ENCODE data around the gene HIF1AN. TPM values are rescaled to one million over a fixed set of nuclear protein-coding genes. Genes with fewer than 3 reads are reported as not detected.

The HIF1AN gene
- total RNA-seq, 4 donors from 2014 or later, result 12.8 to 47.2 (median 21.7) TPM

DNA sequence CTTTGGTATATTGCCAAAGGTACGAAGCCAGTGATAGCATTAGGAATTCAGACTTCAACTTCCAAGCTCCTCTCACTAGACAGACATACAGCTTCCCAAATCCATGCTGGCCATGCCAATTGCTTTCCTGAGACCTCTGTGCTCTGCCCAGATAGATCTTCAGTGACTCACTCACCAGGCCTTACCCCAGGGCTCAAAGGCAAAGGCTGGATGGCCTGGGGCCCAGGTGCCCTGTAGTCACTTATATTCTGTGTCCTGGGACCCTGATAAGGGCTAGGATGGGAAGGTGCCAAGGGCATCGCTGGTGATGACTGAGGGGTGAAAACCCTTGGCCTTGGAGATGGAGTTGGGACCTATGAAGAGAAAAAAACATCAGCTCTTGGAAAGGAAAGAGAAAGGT lies 45.2 kb upstream of the HIF1AN start:
- no peaks in the 10 kb centered on the region for H3K4me1 ChIP-seq
- intact Hi-C loops (cut with DNase I; ENCODE audit: low total_unique reads) (no loop called here), in situ Hi-C loops (cut with MboI; ENCODE audit: low pct_ligation_motif_present in 1 of 4, low pct_unique_long_range_greater_than_20kb in 1 of 4, low sequenced_read_pairs in 3 of 4) (no loop called here)
- DNase-seq, result no peak
- peaks cover 0 to 24% (median 5%) of the 10 kb centered on the region in 4 donors for H3K36me3 ChIP-seq
- H3K4me3 ChIP-seq, result no peak overlapping the region
- H3K27me3 ChIP-seq, result no peaks in the 10 kb centered on the region
- H3K27ac ChIP-seq, result no peak overlapping the region
- no peaks in the 10 kb centered on the region for H3K9me3 ChIP-seq
- TF ChIP-seq POLR2A (IDR thresholded peaks at IDR 0.05) (no peak), POLR2AphosphoS5 (IDR thresholded peaks at IDR 0.05) (no peak), EP300 (IDR thresholded peaks at IDR 0.05; ENCODE audit: low read depth) (no peak)
- TF ChIP-seq, protein P1, sequence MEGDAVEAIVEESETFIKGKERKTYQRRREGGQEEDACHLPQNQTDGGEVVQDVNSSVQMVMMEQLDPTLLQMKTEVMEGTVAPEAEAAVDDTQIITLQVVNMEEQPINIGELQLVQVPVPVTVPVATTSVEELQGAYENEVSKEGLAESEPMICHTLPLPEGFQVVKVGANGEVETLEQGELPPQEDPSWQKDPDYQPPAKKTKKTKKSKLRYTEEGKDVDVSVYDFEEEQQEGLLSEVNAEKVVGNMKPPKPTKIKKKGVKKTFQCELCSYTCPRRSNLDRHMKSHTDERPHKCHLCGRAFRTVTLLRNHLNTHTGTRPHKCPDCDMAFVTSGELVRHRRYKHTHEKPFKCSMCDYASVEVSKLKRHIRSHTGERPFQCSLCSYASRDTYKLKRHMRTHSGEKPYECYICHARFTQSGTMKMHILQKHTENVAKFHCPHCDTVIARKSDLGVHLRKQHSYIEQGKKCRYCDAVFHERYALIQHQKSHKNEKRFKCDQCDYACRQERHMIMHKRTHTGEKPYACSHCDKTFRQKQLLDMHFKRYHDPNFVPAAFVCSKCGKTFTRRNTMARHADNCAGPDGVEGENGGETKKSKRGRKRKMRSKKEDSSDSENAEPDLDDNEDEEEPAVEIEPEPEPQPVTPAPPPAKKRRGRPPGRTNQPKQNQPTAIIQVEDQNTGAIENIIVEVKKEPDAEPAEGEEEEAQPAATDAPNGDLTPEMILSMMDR (IDR thresholded peaks at IDR 0.05), result no peak
- WGBS, 2 donors (ENCODE audit: low coverage in 1 of 2), result 100% methylated on average over 1 to 2 of the region's 2 CpGs

DNA sequence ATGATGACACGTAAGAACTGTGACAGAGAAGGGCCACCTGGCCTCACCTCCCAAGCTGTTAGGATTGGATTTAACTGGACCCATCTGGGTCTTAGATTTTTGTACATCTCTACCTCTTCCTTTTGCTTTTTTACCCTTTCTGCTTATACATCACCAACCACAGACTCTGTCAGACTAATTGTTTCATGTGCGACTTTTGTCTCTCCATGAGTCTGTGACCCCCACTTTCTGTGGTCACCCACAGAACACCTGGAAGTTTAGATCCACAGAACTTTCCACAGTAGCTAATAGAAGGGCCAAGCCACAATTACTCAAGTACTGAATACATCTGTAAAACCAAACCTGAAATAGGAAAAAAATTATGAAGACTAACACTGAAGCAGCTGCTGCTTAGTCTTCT lies 39.2 kb upstream of the HIF1AN start:
- DNase-seq, result no peak
- in situ Hi-C loops (cut with MboI; ENCODE audit: low pct_ligation_motif_present in 1 of 4, low pct_unique_long_range_greater_than_20kb in 1 of 4, low sequenced_read_pairs in 3 of 4) (no loop called here), intact Hi-C loops (cut with DNase I; ENCODE audit: low total_unique reads) (no loop called here)
- no peak overlapping the region for H3K27ac ChIP-seq
- TF ChIP-seq POLR2AphosphoS5 (IDR thresholded peaks at IDR 0.05) (no peak), EP300 (IDR thresholded peaks at IDR 0.05; ENCODE audit: low read depth) (no peak), POLR2A (IDR thresholded peaks at IDR 0.05) (no peak)
- TF ChIP-seq, protein P1 (IDR thresholded peaks at IDR 0.05), result no peak
- peaks cover 0 to 25% (median 7%) of the 10 kb centered on the region in 4 donors for H3K36me3 ChIP-seq
- no peaks in the 10 kb centered on the region for H3K27me3 ChIP-seq
- no peak overlapping the region for H3K4me3 ChIP-seq
- WGBS, 2 donors (ENCODE audit: low coverage in 1 of 2), result 70 to 90% methylated on average over 1 to 2 of the region's 2 CpGs
- H3K9me3 ChIP-seq, result no peaks in the 10 kb centered on the region
- H3K4me1 ChIP-seq, result no peaks in the 10 kb centered on the region

DNA sequence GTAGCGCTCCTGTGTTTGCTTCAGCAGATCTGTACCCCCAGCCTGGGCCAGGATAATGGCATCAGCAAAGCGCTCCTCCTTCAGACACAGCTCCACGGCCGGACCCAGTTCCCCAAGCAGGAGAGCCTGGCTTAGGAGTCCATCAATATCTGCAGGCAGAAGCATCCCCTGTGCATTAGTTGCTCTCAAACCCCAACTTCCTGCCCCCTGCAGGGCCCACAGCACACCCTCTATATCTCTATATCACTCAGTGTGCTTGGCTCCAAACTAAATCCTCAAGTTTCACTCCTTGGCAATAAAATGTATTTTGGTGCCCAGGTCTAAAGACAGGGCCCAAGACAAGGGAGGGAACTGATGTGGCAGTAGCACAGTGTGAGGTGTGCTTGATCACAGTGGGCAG lies 37.7 kb upstream of the HIF1AN start:
- H3K27ac ChIP-seq, result no peak overlapping the region
- in situ Hi-C loops (cut with MboI; ENCODE audit: low pct_ligation_motif_present in 1 of 4, low pct_unique_long_range_greater_than_20kb in 1 of 4, low sequenced_read_pairs in 3 of 4), result no loop called here
- 96% methylated on average over 4 of the region's 4 CpGs; no CpG with 5 or more reads in 1 of the 2 donors for WGBS, 2 donors (ENCODE audit: low coverage in 1 of 2)

GRCh38 chr10:100501423-100501822 lies 34.3 kb upstream of the HIF1AN start:
- no peaks in the 10 kb centered on the region for H3K27me3 ChIP-seq
- in situ Hi-C loops (cut with MboI; ENCODE audit: low pct_ligation_motif_present in 1 of 4, low pct_unique_long_range_greater_than_20kb in 1 of 4, low sequenced_read_pairs in 3 of 4), result loop anchor here in 2 of 4 donors (25.0 kb wide), 1 partner anchor 164 kb away; the partner anchor contains the start of genes PKD2L1 (in 2 of the 2) and SCD (in 2 of the 2)

More for the DNA sequence above, 37.7 kb upstream of the HIF1AN start:
- intact Hi-C loops (cut with DNase I; ENCODE audit: low total_unique reads), result no loop called here
- TF ChIP-seq POLR2A (IDR thresholded peaks at IDR 0.05), result no peak
- TF ChIP-seq, protein P1 (IDR thresholded peaks at IDR 0.05), result no peak
- TF ChIP-seq EP300 (IDR thresholded peaks at IDR 0.05; ENCODE audit: low read depth), result no peak
- TF ChIP-seq POLR2AphosphoS5 (IDR thresholded peaks at IDR 0.05), result no peak
- no peak for DNase-seq
- Histone ChIP-seq H3K4me1 (no peaks in the 10 kb centered on the region), H3K9me3 (no peaks in the 10 kb centered on the region), H3K4me3 (no peak overlapping the region), H3K36me3 (peaks cover 0 to 25% (median 8%) of the 10 kb centered on the region in 4 donors), H3K27me3 (no peaks in the 10 kb centered on the region)

More at GRCh38 chr10:100501423-100501822, 34.3 kb upstream of the HIF1AN start:
- no peak for DNase-seq
- TF ChIP-seq EP300 (IDR thresholded peaks at IDR 0.05; ENCODE audit: low read depth) (no peak), POLR2A (IDR thresholded peaks at IDR 0.05) (no peak), POLR2AphosphoS5 (IDR thresholded peaks at IDR 0.05) (no peak)
- TF ChIP-seq, protein P1 (IDR thresholded peaks at IDR 0.05), result no peak
- Histone ChIP-seq H3K27ac (no peak overlapping the region), H3K36me3 (peaks cover 0 to 14% (median 6%) of the 10 kb centered on the region in 4 donors), H3K4me1 (no peaks in the 10 kb centered on the region), H3K9me3 (no peaks in the 10 kb centered on the region), H3K4me3 (no peak overlapping the region)
- intact Hi-C loops (cut with DNase I; ENCODE audit: low total_unique reads), result no loop called here

Data from transverse colon (tissue), 4 donors.